A673 (cell line): ENCODE measurements around the gene SERTAD1. TPM values are rescaled to one million over a fixed set of nuclear protein-coding genes. Genes with fewer than 3 reads are reported as not detected.

ENCODE experiments used
- BruUV-seq: library from RNA; stranded (reverse); fragments of 400-500 nt; replicated peaks from 2 replicates; lab custom pipeline; 2021; lab: Mats Ljungman, UMichigan
- CTCF ChIA-PET: fragments of 300-600 bp; sonication (Branson Sonifier 250); formaldehyde crosslinking; loops from one replicate; lab custom pipeline; 2022; ENCODE audit warnings: antibody characterized with exemption; lab: Charles Lee
- POLR2A ChIA-PET: fragments of 300-600 bp; sonication (Branson Sonifier 250); formaldehyde crosslinking; loops from one replicate; lab custom pipeline; 2022; ENCODE audit warnings: antibody characterized with exemption; ENCODE audit not compliant: low non-redundant PET; lab: Charles Lee
- DNase-seq: peaks from one replicate; pipeline ENCODE4 v3.0.0-alpha.2; 2015; ENCODE audit warnings: low spot score
- H3K27ac ChIP-seq: fragments of 200-600 bp; sonication (generic); 2 replicates; pipeline ENCODE4 v1.5.1; 2016; ENCODE audit warnings: mixed run types, low read depth, mild to moderate bottlenecking, mixed read lengths, antibody characterized with exemption, low read length; ENCODE audit not compliant: poor library complexity, severe bottlenecking
- H3K27me3 ChIP-seq: fragments of 200-600 bp; sonication (generic); replicated peaks from 2 replicates; pipeline ENCODE4 v1.6.1; 2017; ENCODE audit warnings: mixed run types, low read depth, mild to moderate bottlenecking, mixed read lengths, antibody characterized with exemption, low read length; ENCODE audit not compliant: insufficient read depth, poor library complexity
- H3K36me3 ChIP-seq: fragments of 200-600 bp; sonication (generic); 2 replicates; pipeline ENCODE4 v1.6.1; 2016; ENCODE audit warnings: mixed run types, mild to moderate bottlenecking, mixed read lengths, antibody characterized with exemption, low read length; ENCODE audit not compliant: insufficient read depth, poor library complexity, severe bottlenecking
- H3K4me1 ChIP-seq: fragments of 200-600 bp; sonication (generic); 2 replicates; pipeline ENCODE4 v1.6.1; 2017; ENCODE audit warnings: mixed run types, mild to moderate bottlenecking, mixed read lengths, antibody characterized with exemption, low read length; ENCODE audit not compliant: insufficient read depth, poor library complexity, severe bottlenecking
- H3K4me3 ChIP-seq: fragments of 200-600 bp; sonication (generic); 2 replicates; pipeline ENCODE4 v1.5.1; 2016; ENCODE audit warnings: low read depth, mixed run types, mild to moderate bottlenecking, mixed read lengths, low read length; ENCODE audit not compliant: poor library complexity, severe bottlenecking
- H3K9me3 ChIP-seq: fragments of 200-600 bp; sonication (generic); 2 replicates; pipeline ENCODE4 v1.6.1; 2016; ENCODE audit warnings: mixed run types, low read depth, mild to moderate bottlenecking, mixed read lengths, antibody characterized with exemption, low read length; ENCODE audit not compliant: poor library complexity, severe bottlenecking
- CTCF ChIP-seq: fragments of 300-800, 200-600 bp; sonication (generic); conservative IDR thresholded peaks from 2 replicates; pipeline ENCODE4 v1.5.1; 2017; ENCODE audit warnings: low read depth, mild to moderate bottlenecking, antibody characterized with exemption, low read length, moderate library complexity, mixed read lengths
- EZH2 ChIP-seq: fragments of 200-600 bp; sonication (generic); IDR thresholded peaks from 2 replicates; pipeline ENCODE4 v1.6.1; 2017; ENCODE audit warnings: borderline replicate concordance, low read depth, mild to moderate bottlenecking, mixed read lengths, antibody characterized with exemption, low read length; ENCODE audit not compliant: poor library complexity, severe bottlenecking
- intact Hi-C: fragments of 100-400 bp; cut with micrococcal nuclease; formaldehyde crosslinking; loops from one replicate; pipeline ENCODE4 v1.10.0; 2022; ENCODE audit not compliant: unreplicated experiment
- total RNA-seq: library from RNA; stranded (reverse); gene quantifications from 2 replicates; pipeline ENCODE4 v1.2.3, GENCODE V29; 2021

Gene SERTAD1
- total RNA-seq, 1 experiment from 2014 or later, result 16.5 TPM

DNA sequence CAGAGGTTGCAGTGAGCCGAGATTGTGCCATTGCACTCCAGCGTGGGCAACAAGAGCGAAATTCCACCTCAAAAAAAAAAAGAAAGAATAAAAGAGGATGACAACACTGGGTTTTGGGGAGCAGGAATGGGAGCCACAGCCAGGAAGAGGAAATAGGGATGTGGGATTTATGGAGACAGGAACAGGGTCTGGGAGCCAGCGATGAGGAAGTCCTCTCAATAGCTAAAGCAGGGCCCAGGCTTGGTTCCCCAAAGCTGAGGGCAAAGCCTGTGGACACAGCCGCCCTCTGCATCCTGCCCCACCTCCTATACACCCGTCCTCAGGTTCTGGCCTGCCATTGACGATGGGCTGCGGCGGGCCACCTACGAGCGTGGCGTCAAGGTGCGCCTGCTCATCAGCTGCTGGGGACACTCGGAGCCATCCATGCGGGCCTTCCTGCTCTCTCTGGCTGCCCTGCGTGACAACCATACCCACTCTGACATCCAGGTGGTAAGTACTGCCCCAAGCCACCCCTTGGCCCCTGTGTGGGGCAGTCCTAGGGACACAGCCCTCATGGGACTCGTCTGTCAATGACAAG lies 49.4 kb downstream of the SERTAD1 start:
- intact Hi-C loops, result no loop called here
- Histone ChIP-seq H3K4me1 (no peaks in the 10 kb centered on the region), H3K4me3 (no peak overlapping the region), H3K36me3 (peaks cover 33% of the 10 kb centered on the region), H3K27me3 (no peaks in the 10 kb centered on the region), H3K27ac (no peak overlapping the region), H3K9me3 (no peaks in the 10 kb centered on the region)
- no peak for TF ChIP-seq EZH2
- TF ChIP-seq CTCF, result no peak
- ChIA-PET CTCF (no interaction called here), POLR2A (no interaction called here)
- BruUV-seq, result no TSS peak
- DNase-seq, result no peak

DNA sequence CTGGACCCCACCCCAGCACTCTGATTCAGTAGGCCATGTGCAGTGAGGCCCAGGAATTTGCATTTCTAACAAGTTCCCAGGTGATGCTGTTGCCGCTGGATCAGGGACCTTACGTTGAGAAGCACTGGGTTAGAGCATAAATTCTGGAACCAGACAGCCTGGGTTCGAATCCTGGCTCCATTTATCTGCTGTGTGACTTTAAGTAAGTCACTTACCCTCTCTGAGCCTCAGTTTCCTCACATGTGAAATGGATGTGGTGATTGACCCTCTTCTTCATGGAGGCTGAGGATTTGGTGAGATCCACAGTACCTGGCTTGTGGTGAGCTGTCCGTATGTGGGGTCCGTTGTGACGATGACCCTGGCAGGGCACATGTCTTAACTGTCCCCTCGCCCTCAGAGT lies 51.7 kb downstream of the SERTAD1 start:
- H3K4me3 ChIP-seq, result no peak overlapping the region
- no peaks in the 10 kb centered on the region for H3K9me3 ChIP-seq
- H3K27ac ChIP-seq, result no peak overlapping the region
- no TSS peak for BruUV-seq
- H3K36me3 ChIP-seq, result peaks cover 53% of the 10 kb centered on the region
- H3K4me1 ChIP-seq, result no peaks in the 10 kb centered on the region
- no peak for DNase-seq
- CTCF ChIA-PET, result no interaction called here
- H3K27me3 ChIP-seq, result no peaks in the 10 kb centered on the region
- intact Hi-C loops, result no loop called here
- POLR2A ChIA-PET, result no interaction called here
- TF ChIP-seq EZH2, result no peak
- no peak for TF ChIP-seq CTCF

DNA sequence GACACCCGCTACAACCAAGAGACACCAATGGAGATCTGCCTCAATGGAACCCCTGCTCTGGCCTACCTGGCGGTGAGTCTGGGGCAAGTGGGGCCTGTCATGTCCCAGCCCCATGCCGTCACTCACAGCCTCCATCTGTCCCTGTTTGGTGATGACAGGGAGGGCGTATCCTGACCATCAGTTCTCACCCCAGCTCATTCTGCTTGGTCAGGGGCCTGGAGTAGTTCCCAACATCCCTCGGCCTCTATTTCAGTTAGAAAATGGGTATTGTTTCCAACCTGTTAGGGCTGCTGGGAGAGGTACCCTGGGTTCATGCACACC lies 54.0 kb downstream of the SERTAD1 start:
- peaks cover 5% of the 10 kb centered on the region for H3K4me1 ChIP-seq
- no TSS peak for BruUV-seq
- no peak for DNase-seq
- H3K4me3 ChIP-seq, result no peak overlapping the region
- CTCF ChIA-PET, result no interaction called here
- intact Hi-C loops, result no loop called here
- no peaks in the 10 kb centered on the region for H3K9me3 ChIP-seq
- peaks cover 58% of the 10 kb centered on the region for H3K36me3 ChIP-seq
- no peaks in the 10 kb centered on the region for H3K27me3 ChIP-seq
- TF ChIP-seq EZH2 (no peak), CTCF (no peak)
- H3K27ac ChIP-seq, result no peak overlapping the region
- POLR2A ChIA-PET, result no interaction called here

Other genes starting within 250 kb of the SERTAD1 start
- 17.8 and 21.7 TPM in 2 replicates for gene MAP3K10, start 234.6 kb downstream of the SERTAD1 start, total RNA-seq
- not detected in 2 replicates for gene TTC9B, start 207.6 kb downstream of the SERTAD1 start, total RNA-seq
- 0.45 TPM in 1 of 2 replicates, not detected in the other for gene CCNP, start 199.3 kb downstream of the SERTAD1 start, total RNA-seq
- 146 and 151 TPM in 2 replicates for gene AKT2, start 140.6 kb downstream of the SERTAD1 start, total RNA-seq
- gene C19orf47, start 77.6 kb downstream of the SERTAD1 start, total RNA-seq, result 26.5 and 30.8 TPM in 2 replicates
- 310 and 334 TPM in 2 replicates for gene PLD3, start 77.3 kb downstream of the SERTAD1 start, total RNA-seq
- gene HIPK4, start 35.8 kb downstream of the SERTAD1 start, total RNA-seq, result 0.15 TPM in 1 of 2 replicates, not detected in the other
- 2.5 and 3.9 TPM in 2 replicates for gene PRX, start 12.6 kb downstream of the SERTAD1 start, total RNA-seq
- gene SERTAD3, start 18.3 kb upstream of the SERTAD1 start, total RNA-seq, result 26.3 and 28.7 TPM in 2 replicates
- gene BLVRB, start 39.8 kb upstream of the SERTAD1 start, total RNA-seq, result 36.1 and 48.2 TPM in 2 replicates
- 0.43 and 0.94 TPM in 2 replicates for gene SPTBN4, start 41.0 kb upstream of the SERTAD1 start, total RNA-seq
- gene SHKBP1, start 150.9 kb upstream of the SERTAD1 start, total RNA-seq, result 85.5 and 110 TPM in 2 replicates
- 139 and 178 TPM in 2 replicates for gene LTBP4, start 175.4 kb upstream of the SERTAD1 start, total RNA-seq